ENCODE results near the gene GDF10. TPM values are rescaled to one million over a fixed set of nuclear protein-coding genes. Genes with fewer than 3 reads are reported as not detected.

The GDF10 gene
- total RNA-seq, 2 donors from 2014 or later = 0.17 TPM; not detected in 1

- DNase-seq (peak; percentile 42 to 63 (median 46)), ATAC-seq (peak; percentile 76)
- Mint-ChIP-seq H3K4me1 (no peaks in the 10 kb centered on the region), H3K27ac (no peak overlapping the region), H3K36me3 (ENCODE audit: low read depth) (no peaks in the 10 kb centered on the region), H3K4me3 (no peak overlapping the region), H3K27me3 (peaks cover 51% of the 10 kb centered on the region)
- no peaks in the 10 kb centered on the region for H3K9me3 ChIP-seq (ENCODE audit: control insufficient read depth, low read length, poor library complexity, severe bottlenecking)
Measured at GRCh38 chr10:47340608-47341170, 40.7 kb downstream of the GDF10 start.

GRCh38 chr10:47344996-47345870 is 45.2 kb downstream of the GDF10 start:
- H3K4me3 Mint-ChIP-seq = no peak overlapping the region
- no peaks in the 10 kb centered on the region for H3K36me3 Mint-ChIP-seq (ENCODE audit: low read depth)
- H3K4me1 Mint-ChIP-seq = peaks cover 2% of the 10 kb centered on the region
- no peaks in the 10 kb centered on the region for H3K9me3 ChIP-seq (ENCODE audit: control insufficient read depth, low read length, poor library complexity, severe bottlenecking)
- no peak for ATAC-seq
- peaks cover 39% of the 10 kb centered on the region for H3K27me3 Mint-ChIP-seq
- no peak overlapping the region for H3K27ac Mint-ChIP-seq
- DNase-seq = no peak

GRCh38 chr10:47346581-47347302 is 46.7 kb downstream of the GDF10 start:
- no peaks in the 10 kb centered on the region for H3K9me3 ChIP-seq (ENCODE audit: control insufficient read depth, low read length, poor library complexity, severe bottlenecking)
- Mint-ChIP-seq H3K36me3 (ENCODE audit: low read depth) (no peaks in the 10 kb centered on the region), H3K27ac (peak overlapping the region; percentile 24), H3K4me3 (no peak overlapping the region), H3K27me3 (peaks cover 26% of the 10 kb centered on the region), H3K4me1 (peaks cover 2% of the 10 kb centered on the region)
- DNase-seq (no peak), ATAC-seq (no peak)

GRCh38 chr10:47347303-47347675 is 47.3 kb downstream of the GDF10 start:
- Mint-ChIP-seq H3K4me1 (peaks cover 2% of the 10 kb centered on the region), H3K27ac (no peak overlapping the region)

GRCh38 chr10:47348138-47348651 is 48.2 kb downstream of the GDF10 start, which contains the start of gene RBP3:
Gene RBP3 (plus strand): TSS chr10:47348363. CDS start chr10:47348485, 122 bp downstream.
- H3K27me3 Mint-ChIP-seq = peaks cover 25% of the 10 kb centered on the region
- no peak for ATAC-seq
- DNase-seq = no peak
- H3K36me3 Mint-ChIP-seq (ENCODE audit: low read depth) = no peaks in the 10 kb centered on the region
- no peak within 1 kb of the TSS for H3K27ac Mint-ChIP-seq
- no peak within 1 kb of the TSS for H3K4me3 Mint-ChIP-seq
- H3K9me3 ChIP-seq (ENCODE audit: control insufficient read depth, low read length, poor library complexity, severe bottlenecking) = no peaks in the 10 kb centered on the region
- peaks cover 2% of the 10 kb centered on the region for H3K4me1 Mint-ChIP-seq

More at GRCh38 chr10:47347303-47347675, 47.3 kb downstream of the GDF10 start:
- no peak for ATAC-seq
- Mint-ChIP-seq H3K36me3 (ENCODE audit: low read depth) (no peaks in the 10 kb centered on the region), H3K4me3 (no peak overlapping the region), H3K27me3 (peaks cover 26% of the 10 kb centered on the region)
- H3K9me3 ChIP-seq (ENCODE audit: control insufficient read depth, low read length, poor library complexity, severe bottlenecking) = no peaks in the 10 kb centered on the region
- no peak for DNase-seq

GRCh38 chr10:47348661-47349470 is 48.9 kb downstream of the GDF10 start:
- DNase-seq = no peak
- no peak overlapping the region for H3K4me3 Mint-ChIP-seq
- no peak overlapping the region for H3K27ac Mint-ChIP-seq
- ATAC-seq = no peak
- peaks cover 21% of the 10 kb centered on the region for H3K27me3 Mint-ChIP-seq
- H3K4me1 Mint-ChIP-seq = peaks cover 2% of the 10 kb centered on the region
- no peaks in the 10 kb centered on the region for H3K36me3 Mint-ChIP-seq (ENCODE audit: low read depth)
- no peaks in the 10 kb centered on the region for H3K9me3 ChIP-seq (ENCODE audit: control insufficient read depth, low read length, poor library complexity, severe bottlenecking)

GRCh38 chr10:47349516-47349915 is 49.5 kb downstream of the GDF10 start:
- DNase-seq = no peak
- Mint-ChIP-seq H3K36me3 (ENCODE audit: low read depth) (no peaks in the 10 kb centered on the region), H3K27ac (no peak overlapping the region), H3K27me3 (peaks cover 21% of the 10 kb centered on the region), H3K4me3 (no peak overlapping the region), H3K4me1 (peaks cover 2% of the 10 kb centered on the region)
- ATAC-seq = no peak
- no peaks in the 10 kb centered on the region for H3K9me3 ChIP-seq (ENCODE audit: control insufficient read depth, low read length, poor library complexity, severe bottlenecking)

GRCh38 chr10:47349941-47350371 is 50.0 kb downstream of the GDF10 start:
- Mint-ChIP-seq H3K36me3 (ENCODE audit: low read depth) (no peaks in the 10 kb centered on the region), H3K4me1 (peaks cover 2% of the 10 kb centered on the region), H3K27me3 (peaks cover 21% of the 10 kb centered on the region), H3K4me3 (no peak overlapping the region), H3K27ac (no peak overlapping the region)
- DNase-seq (no peak), ATAC-seq (no peak)
- H3K9me3 ChIP-seq (ENCODE audit: control insufficient read depth, low read length, poor library complexity, severe bottlenecking) = no peaks in the 10 kb centered on the region

- no peaks in the 10 kb centered on the region for H3K9me3 ChIP-seq (ENCODE audit: control insufficient read depth, low read length, poor library complexity, severe bottlenecking)
- H3K27ac Mint-ChIP-seq = no peak overlapping the region
- peaks cover 2% of the 10 kb centered on the region for H3K4me1 Mint-ChIP-seq
- no peak overlapping the region for H3K4me3 Mint-ChIP-seq
- H3K36me3 Mint-ChIP-seq (ENCODE audit: low read depth) = no peaks in the 10 kb centered on the region
- peaks cover 11% of the 10 kb centered on the region for H3K27me3 Mint-ChIP-seq
- ATAC-seq = no peak
- no peak for DNase-seq
Measured at GRCh38 chr10:47350671-47351640, 51.0 kb downstream of the GDF10 start.

- Mint-ChIP-seq H3K36me3 (ENCODE audit: low read depth) (no peaks in the 10 kb centered on the region), H3K27me3 (peaks cover 6% of the 10 kb centered on the region), H3K4me3 (no peak overlapping the region), H3K4me1 (no peaks in the 10 kb centered on the region), H3K27ac (no peak overlapping the region)
- H3K9me3 ChIP-seq (ENCODE audit: control insufficient read depth, low read length, poor library complexity, severe bottlenecking) = no peaks in the 10 kb centered on the region
- DNase-seq (no peak), ATAC-seq (no peak)
Measured at GRCh38 chr10:47351899-47352815, 52.2 kb downstream of the GDF10 start.

GRCh38 chr10:47353351-47353750 is 53.4 kb downstream of the GDF10 start:
- no peak for DNase-seq
- no peak for ATAC-seq
- no peaks in the 10 kb centered on the region for H3K4me1 Mint-ChIP-seq
- peaks cover 6% of the 10 kb centered on the region for H3K27me3 Mint-ChIP-seq
- no peaks in the 10 kb centered on the region for H3K36me3 Mint-ChIP-seq (ENCODE audit: low read depth)
- no peaks in the 10 kb centered on the region for H3K9me3 ChIP-seq (ENCODE audit: control insufficient read depth, low read length, poor library complexity, severe bottlenecking)
- H3K4me3 Mint-ChIP-seq = no peak overlapping the region
- H3K27ac Mint-ChIP-seq = no peak overlapping the region

All from T-helper 17 cell (primary cell).